Adrenal gland (tissue), 12 donors: ENCODE measurements around the gene MEIS1. TPM values are rescaled to one million over a fixed set of nuclear protein-coding genes. Genes with fewer than 3 reads are reported as not detected.

Experiments
- DNase-seq, 7 donors: peaks; one replicate each; pipeline ENCODE4 v3.0.0-alpha.2; 2019 to 2020
- H3K27ac ChIP-seq, 5 donors: fragments of 200-600 bp; sonication (generic) in 4 of 5; 1 replicate in 3 of 5; 2 replicates in 2 of 5; pipeline versions ENCODE4 v1.5.1 to v1.8.0; 2016 to 2020; ENCODE audit warnings: mild to moderate bottlenecking in 1 of 5
- H3K27me3 ChIP-seq: fragments of 200-600 bp; 2 replicates; pipeline ENCODE4 v1.8.0; 2021
- H3K36me3 ChIP-seq, 2 donors: fragments of 200-600 bp; replicated peaks in 1 of 2; 1 replicate in 1 of 2; 2 replicates in 1 of 2; pipeline versions ENCODE4 v1.5.1 to v1.8.0; 2018 to 2022
- H3K4me1 ChIP-seq, 2 donors: fragments of 200-600 bp; replicated peaks in 1 of 2; 1 replicate in 1 of 2; 2 replicates in 1 of 2; pipeline versions ENCODE4 v1.5.1 to v1.8.0; 2018 to 2021
- H3K4me3 ChIP-seq, 4 donors: fragments of 200-600 bp; sonication (generic) in 3 of 4; one replicate each; pipeline ENCODE4 v1.5.1; 2016 to 2018
- H3K9me3 ChIP-seq, 3 donors: fragments of 200-600 bp; sonication (generic) in 1 of 3; replicated peaks in 1 of 3; 1 replicate in 2 of 3; 2 replicates in 1 of 3; pipeline versions ENCODE4 v1.5.1 to v1.8.0; 2016 to 2021
- POLR2A ChIP-seq, 2 donors: fragments of 450-650 bp; IDR thresholded peaks; one replicate each; pipeline ENCODE4 v1.6.1; 2017; ENCODE audit warnings: antibody characterized with exemption in 2 of 2, mild to moderate bottlenecking in 2 of 2, moderate library complexity in 1 of 2
- WGBS, 4 donors: extraction: QIAGEN DNeasy Blood & Tissue Kit in 2 of 4; methylation state at CpG; one replicate each; pipeline versions ENCODE4 v1.1.5 to v1.1.7; 2013 to 2017; 5-methylcytosine and 5-hydroxymethylcytosine counted together
- intact Hi-C, 2 donors: fragments of 100-400 bp; cut with DNase I; formaldehyde crosslinking; loops; one replicate each; pipeline versions ENCODE4 v1.14.1 to v1.15.0; 2022 to 2023
- polyA plus RNA-seq, 3 donors: library from polyadenylated mRNA; stranded (reverse); fragments of 200-250 nt in 2 of 3; fragments of 350-450 nt in 1 of 3; fragmentation: Illumina TruSeq in 1 of 3; extraction: RNeasy Lipid Tissue Mini Kit (QIAGEN cat#74804) in 1 of 3; gene quantifications; one replicate each; pipeline ENCODE4 v1.2.3, GENCODE V29; 2013 to 2014
- total RNA-seq, 9 donors: library from RNA; depleted of rRNA in 4 of 9; stranded (reverse); fragments of >200 nt in 4 of 9; fragments of 120-200 nt in 1 of 9; fragmentation: NEBNext Ultra II Directional in 1 of 9; extraction: Animal tissue kit (Norgen Biotek cat#: 25700) in 1 of 9; gene quantifications; one replicate each; pipeline versions ENCODE4 v1.1.0 to v1.2.4, GENCODE V29; 2013 to 2023
- TF ChIP-seq, protein P1 (sequence below), 6 experiments: fragments of 450-650 bp in 4 of 6; fragments of 200-600 bp in 2 of 6; sonication (generic) in 1 of 6; IDR thresholded peaks; 1 replicate in 5 of 6; 2 replicates in 1 of 6; pipeline versions ENCODE4 v1.5.1 to v1.8.0; 2016 to 2021; ENCODE audit warnings: antibody characterized with exemption in 6 of 6, mild to moderate bottlenecking in 2 of 6, moderate library complexity in 1 of 6
- donor health status: healthy with polysubstance abuse.
- donor health status: Bipolar disorder and iron deficiency.
- donor health status: DM: yes; HTN: yes; CAD: no.
- donor health status: DM: no; HTN: no; CAD: no.
- donor health status: DM: no; HTN: no; CAD: no.
- donor health status: DM: yes; HTN: yes; CAD: no.

Gene MEIS1
- total and polyA plus RNA-seq, 12 donors = 56.3 to 257 (median 107) TPM

- peak; percentile 55 to 77 (median 67) for DNase-seq
- no peaks in the 10 kb centered on the region for H3K36me3 ChIP-seq
- peak overlapping the region; percentile 85 to 99 (median 95) for H3K27ac ChIP-seq
- peaks cover 18 to 38% of the 10 kb centered on the region in 2 donors for H3K4me1 ChIP-seq
- intact Hi-C loops = loop anchor here (5.0 kb wide), 3 partner anchors 115 to 640 kb away; partner anchors contain the start of gene MEIS1 (in 2 of the 2)
- H3K4me3 ChIP-seq = peak overlapping the region in 2 of 4 donors; percentile 67 to 78
- TF ChIP-seq POLR2A (IDR thresholded peaks at IDR 0.05) = peak in 1 of 2 donors; percentile 47
- TF ChIP-seq, protein P1, sequence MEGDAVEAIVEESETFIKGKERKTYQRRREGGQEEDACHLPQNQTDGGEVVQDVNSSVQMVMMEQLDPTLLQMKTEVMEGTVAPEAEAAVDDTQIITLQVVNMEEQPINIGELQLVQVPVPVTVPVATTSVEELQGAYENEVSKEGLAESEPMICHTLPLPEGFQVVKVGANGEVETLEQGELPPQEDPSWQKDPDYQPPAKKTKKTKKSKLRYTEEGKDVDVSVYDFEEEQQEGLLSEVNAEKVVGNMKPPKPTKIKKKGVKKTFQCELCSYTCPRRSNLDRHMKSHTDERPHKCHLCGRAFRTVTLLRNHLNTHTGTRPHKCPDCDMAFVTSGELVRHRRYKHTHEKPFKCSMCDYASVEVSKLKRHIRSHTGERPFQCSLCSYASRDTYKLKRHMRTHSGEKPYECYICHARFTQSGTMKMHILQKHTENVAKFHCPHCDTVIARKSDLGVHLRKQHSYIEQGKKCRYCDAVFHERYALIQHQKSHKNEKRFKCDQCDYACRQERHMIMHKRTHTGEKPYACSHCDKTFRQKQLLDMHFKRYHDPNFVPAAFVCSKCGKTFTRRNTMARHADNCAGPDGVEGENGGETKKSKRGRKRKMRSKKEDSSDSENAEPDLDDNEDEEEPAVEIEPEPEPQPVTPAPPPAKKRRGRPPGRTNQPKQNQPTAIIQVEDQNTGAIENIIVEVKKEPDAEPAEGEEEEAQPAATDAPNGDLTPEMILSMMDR (IDR thresholded peaks at IDR 0.05) = peak in 4 of 6 experiments; percentile 15 to 38 (median 21)
- no peaks in the 10 kb centered on the region for H3K9me3 ChIP-seq
- H3K27me3 ChIP-seq = no peaks in the 10 kb centered on the region
- 1 to 4% (median 2%) methylated on average over 38 to 42 of the region's 42 CpGs for WGBS, 4 donors
Measured at GRCh38 chr2:66577321-66578053, 142.6 kb downstream of the MEIS1 start.

GRCh38 chr2:66578054-66578686 lies 143.2 kb downstream of the MEIS1 start:
- no peaks in the 10 kb centered on the region for H3K27me3 ChIP-seq
- no peaks in the 10 kb centered on the region for H3K9me3 ChIP-seq
- intact Hi-C loops = loop anchor here (5.0 kb wide), 3 partner anchors 114 to 639 kb away; partner anchors contain the start of gene MEIS1 (in 2 of the 2)
- H3K27ac ChIP-seq = peak overlapping the region; percentile 85 to 99 (median 95)
- peaks cover 18 to 32% of the 10 kb centered on the region in 2 donors for H3K4me1 ChIP-seq
- no peaks in the 10 kb centered on the region for H3K36me3 ChIP-seq
- TF ChIP-seq, protein P1 (IDR thresholded peaks at IDR 0.05) = no peak
- peak; percentile 23 to 81 for TF ChIP-seq POLR2A (IDR thresholded peaks at IDR 0.05)
- H3K4me3 ChIP-seq = peak overlapping the region in 2 of 4 donors; percentile 18 to 78
- WGBS, 4 donors = 1 to 5% (median 2%) methylated on average over 20 to 27 of the region's 27 CpGs
- DNase-seq = peak; percentile 59 to 81 (median 67)

GRCh38 chr2:66578687-66579106 lies 143.8 kb downstream of the MEIS1 start:
- DNase-seq = peak in 1 of 7 donors; percentile 33
- TF ChIP-seq, protein P1 (IDR thresholded peaks at IDR 0.05) = no peak
- TF ChIP-seq POLR2A (IDR thresholded peaks at IDR 0.05) = no peak
- H3K36me3 ChIP-seq = no peaks in the 10 kb centered on the region
- intact Hi-C loops = loop anchor here (5.0 kb wide), 3 partner anchors 114 to 639 kb away; partner anchors contain the start of gene MEIS1 (in 2 of the 2)
- H3K4me1 ChIP-seq = peaks cover 15 to 26% of the 10 kb centered on the region in 2 donors
- H3K9me3 ChIP-seq = no peaks in the 10 kb centered on the region
- H3K27me3 ChIP-seq = no peaks in the 10 kb centered on the region
- peak overlapping the region in 2 of 4 donors; percentile 18 to 78 for H3K4me3 ChIP-seq
- peak overlapping the region; percentile 85 to 99 (median 95) for H3K27ac ChIP-seq
- 1 to 6% (median 4%) methylated on average over 10 of the region's 10 CpGs for WGBS, 4 donors
